Kidney capillary endothelial cell (primary cell): ENCODE data around the gene STX10.
A peak's percentile ranks its signal among the peaks of the same experiment; 100 is the strongest.

Experiments
- DNase-seq: peaks from one replicate; pipeline ENCODE4 v3.0.0-alpha.2; 2018; ENCODE audit warnings: low spot score

STX10 gene

DNA sequence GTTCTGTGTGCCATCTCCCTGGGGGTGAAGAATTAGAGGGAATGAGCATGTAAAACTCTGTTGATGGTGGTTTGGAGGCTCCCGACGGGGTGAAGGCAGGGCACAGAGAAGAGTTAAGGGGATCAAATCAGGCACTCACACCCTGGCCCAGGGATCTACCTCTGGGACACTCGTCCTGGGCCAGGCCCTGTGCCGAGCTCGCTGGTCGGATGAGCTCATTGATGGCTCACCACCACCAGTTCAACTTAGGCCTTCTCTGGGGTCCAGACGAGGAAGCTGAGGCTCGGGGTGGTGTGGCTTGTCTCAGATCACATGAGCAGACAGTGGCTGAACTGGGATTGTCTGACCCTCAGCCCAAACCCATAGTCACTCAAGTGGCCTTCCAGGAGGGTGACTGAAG lies 30.5 kb downstream of the STX10 start:
- no peak for DNase-seq

DNA sequence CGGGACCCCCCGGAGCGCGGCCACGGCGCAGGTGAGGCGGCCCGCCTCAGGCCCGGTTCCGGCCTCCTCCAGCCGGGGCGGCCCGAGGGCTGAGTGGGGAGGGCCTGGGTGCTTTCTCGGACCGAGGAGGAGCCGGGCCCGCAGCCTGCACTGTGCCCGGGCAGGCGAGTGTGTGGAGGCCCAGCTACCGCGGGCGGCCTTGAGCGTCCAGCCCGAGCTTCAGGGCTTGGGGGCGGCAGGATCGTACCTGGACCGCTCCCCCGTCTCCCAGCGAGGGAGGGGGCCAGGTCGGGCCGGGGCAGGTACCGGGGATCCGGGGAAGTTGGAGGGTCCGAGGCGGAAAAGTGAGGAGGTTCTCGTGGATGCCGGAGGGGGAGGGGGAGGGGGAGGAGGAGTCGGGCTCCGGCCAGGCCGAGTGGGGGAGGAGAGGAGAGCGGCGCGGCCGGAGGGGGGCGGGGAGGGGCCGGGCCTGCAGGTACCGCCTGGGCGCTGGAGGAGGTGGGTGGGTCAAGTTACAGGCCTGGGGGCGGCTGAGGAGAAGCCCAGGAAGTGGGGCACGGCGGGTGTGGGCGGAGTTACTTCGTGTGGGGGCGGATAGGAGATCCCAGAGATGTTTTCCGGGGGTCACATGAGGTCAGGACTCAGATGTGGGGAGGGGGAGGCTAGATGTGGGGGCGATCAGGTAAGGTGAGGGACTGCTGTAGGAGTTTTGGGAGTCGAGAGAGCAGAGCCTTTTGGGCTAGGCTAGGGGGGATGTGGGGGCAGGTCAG lies 31.6 kb downstream of the STX10 start:
- no peak for DNase-seq

DNA sequence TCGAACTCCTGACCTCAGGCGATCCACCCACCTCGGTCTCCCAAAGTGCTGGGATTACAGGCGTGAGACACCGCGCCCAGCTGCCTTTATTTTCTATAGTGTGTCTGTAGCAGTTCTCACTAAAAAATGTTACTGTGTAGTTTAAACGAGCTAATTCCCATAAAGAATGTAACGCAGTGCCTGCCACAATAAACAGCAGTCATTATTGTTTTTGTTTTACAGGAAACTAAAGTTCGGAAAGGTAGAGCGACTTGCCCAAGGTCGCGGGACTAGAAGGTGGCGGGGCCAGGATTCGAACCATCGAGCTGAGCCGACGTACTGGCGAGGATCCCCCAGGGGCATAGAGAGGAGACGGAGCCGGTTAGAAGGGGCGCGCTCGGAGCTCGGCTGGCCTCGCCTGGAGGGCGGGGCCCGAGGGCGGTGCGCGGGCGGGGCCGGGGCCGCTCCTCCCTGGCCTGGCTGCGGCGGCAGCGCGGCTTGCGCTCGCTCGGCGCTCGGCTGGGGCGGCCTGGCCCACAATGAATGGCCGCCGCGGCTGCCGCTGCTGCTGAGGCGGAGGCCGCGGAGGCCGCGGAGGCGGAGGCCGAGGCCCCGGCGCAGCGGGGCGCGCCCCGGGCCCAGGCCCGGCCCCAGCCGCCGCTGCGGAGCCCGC lies 32.3 kb downstream of the STX10 start, which contains the start of gene NACC1:
Gene NACC1, plus strand, starts transcription at position 493 of the 652 bp plus-strand sequence. CDS start 16,944 bp downstream, outside the sequence.
- DNase-seq = peak; percentile 87

DNA sequence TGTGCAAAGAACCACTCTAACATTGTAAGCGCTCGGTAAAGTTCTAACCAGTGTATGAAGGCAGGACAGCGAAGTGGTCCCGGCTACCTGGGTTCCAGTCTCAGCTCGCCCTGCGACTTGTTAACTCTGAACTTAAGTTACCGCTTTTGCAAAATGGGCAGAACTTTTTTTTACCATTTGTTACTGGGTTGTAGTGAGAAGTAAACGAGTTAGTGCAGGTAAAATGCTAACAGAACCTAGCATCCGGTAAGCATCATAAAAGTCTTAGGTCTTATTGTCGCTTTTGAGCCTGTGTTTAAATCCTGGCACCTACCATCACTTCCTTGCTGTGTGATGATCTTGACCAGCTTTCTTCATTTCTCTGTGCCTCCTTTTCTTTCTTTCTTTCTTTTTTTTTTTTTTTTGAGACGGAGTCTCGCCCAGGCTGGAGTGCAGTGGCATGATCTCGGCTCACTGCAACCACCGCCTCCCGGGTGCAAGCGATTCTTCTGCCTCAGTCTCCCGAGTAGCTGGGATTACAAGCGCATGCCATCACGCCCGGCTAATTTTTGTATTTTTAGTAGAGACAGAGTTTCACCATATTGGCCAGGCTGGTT lies 32.9 kb downstream of the STX10 start:
- DNase-seq = no peak

DNA sequence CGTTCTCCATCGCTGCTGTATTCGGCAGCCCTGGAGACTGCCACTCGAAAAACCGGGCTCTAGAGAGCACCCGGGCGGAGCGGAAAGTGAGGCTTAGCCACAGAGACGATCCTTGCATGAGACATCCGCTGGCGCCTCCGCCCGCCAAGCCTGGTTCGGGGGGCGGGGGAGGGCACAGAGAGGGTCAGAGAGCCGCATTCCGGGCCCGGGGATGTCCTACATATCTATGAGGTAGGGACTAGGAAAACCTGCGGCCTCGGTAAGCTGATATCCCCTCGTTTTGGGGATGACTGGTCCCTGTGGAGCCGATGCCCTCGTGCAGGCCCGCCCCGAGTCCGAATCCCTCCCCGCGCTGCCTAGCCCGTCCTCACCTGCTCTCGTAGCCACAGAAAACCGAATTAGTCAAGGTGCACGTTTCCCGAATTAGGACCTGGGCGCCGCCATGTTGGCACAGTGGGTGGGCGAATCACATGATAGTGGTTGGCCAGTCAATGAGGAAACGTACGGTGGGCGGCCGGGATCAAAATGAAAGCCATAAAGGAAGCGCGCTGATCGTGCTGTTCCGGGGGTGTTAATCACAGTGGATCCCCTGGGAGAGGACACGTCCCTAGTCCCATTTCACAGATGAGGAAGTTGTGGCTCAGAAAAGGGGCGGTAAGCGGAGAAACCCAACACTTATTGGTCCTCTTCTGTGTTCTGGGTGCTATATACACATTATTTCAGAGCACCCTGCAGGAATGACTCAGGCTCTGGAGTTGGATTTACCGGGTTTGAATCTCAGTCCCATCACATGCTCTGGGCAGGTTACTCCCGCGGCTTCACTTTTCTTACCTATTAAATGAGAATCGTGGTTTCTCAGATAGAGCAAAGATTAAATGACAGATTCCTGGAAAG lies 33.6 kb downstream of the STX10 start, which contains the start of gene TRMT1:
Gene TRMT1, minus strand, starts transcription at position 459 of the 894 bp plus-strand sequence. Its CDS starts 341 bp downstream, at position 118.
- peak; percentile 93 for DNase-seq

DNA sequence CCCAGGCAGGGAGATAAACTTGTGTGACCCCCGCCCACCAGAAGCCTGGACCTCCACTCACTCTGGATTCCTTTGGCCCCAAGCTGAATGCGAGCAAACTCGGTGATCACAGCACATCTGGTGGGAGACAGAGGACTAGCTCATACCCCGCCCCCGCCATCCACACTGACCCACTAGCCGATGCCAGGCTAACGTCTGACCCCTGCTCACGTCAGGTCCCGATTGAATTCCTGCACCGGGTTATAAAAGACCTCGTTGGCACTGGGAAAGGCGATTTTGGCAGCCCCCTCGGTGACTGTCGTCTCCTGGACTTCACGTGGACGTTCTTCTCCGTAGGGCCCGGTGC lies 34.3 kb downstream of the STX10 start:
- DNase-seq = no peak

DNA sequence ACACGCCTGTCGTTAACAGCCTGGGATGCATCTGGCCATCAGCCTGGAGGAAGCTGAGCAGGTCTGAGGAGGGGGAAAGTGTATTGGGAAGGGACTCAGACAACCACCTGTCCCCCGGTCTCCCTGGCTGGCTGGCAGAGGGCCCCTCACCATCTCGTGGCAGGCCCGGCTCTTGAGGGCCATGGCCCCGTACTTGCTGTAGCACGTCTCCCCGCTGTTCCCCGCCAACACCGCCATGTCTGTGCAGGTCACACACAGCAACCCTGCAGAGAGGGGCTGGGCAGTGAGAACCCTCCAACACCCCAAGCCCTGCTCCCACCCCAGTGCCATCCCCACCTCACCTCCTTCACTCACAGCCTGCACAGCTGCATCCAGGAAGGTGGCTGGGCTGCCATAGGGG lies 37.6 kb downstream of the STX10 start:
- DNase-seq = no peak

DNA sequence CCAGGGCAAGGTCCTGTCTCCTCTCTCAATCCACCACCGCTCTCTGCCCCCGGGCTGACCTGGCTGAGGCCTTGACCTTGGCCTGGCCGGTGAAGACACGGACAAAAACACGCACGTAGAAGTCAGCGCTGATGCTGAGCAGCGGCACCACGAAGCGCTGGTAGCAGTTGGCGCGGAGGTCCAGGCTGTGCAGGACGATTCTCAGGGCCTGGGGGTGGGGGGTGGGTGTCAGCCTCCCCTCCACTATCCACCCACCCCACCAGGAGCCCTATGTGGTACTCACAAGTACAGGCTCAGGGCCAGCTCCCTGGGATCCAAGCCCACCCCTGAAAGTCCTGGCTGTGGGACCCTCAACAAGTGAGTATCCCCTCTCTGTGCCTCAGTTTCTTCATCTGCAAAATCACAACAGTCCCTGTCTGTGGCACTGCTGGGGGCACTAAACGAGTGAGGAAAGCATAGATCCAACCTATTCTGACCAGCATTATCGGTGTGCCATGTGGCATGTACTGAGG lies 40.0 kb downstream of the STX10 start:
- no peak for DNase-seq

DNA sequence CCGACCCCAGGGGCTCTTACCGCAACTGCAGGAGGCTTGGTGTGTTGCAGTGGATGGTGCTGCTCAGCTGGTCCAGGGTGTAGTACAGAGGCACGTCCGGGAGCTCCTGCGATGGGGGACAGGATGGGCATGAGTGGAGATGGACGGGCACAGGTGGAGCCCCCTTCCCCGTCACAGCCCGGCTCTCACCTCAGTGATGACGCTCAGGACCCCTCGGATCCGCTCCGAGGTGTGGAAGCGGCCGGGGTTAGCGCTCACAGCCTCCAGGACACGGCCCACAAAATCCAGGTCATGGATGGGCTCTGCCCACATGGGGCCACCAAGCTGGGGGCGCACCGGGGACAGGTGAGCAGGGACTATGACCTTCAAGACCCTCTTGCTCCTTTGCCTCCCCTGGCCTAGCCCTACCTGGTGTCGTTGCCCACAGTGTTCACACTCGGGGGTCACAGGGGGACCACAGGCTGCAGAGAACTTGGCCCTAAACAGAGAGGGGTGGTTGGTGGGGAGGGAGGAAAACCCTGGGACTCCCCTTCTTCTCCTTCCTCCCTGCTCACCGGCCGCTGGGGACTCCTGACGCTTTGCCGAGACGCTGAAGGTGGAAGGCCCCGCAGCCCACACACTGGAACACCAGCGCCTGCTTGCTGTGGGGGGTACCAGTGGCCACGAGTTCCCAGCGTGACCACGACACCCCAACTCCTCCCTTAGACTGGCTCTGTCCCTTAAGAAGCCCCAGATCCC lies 40.6 kb downstream of the STX10 start:
- DNase-seq = no peak

DNA sequence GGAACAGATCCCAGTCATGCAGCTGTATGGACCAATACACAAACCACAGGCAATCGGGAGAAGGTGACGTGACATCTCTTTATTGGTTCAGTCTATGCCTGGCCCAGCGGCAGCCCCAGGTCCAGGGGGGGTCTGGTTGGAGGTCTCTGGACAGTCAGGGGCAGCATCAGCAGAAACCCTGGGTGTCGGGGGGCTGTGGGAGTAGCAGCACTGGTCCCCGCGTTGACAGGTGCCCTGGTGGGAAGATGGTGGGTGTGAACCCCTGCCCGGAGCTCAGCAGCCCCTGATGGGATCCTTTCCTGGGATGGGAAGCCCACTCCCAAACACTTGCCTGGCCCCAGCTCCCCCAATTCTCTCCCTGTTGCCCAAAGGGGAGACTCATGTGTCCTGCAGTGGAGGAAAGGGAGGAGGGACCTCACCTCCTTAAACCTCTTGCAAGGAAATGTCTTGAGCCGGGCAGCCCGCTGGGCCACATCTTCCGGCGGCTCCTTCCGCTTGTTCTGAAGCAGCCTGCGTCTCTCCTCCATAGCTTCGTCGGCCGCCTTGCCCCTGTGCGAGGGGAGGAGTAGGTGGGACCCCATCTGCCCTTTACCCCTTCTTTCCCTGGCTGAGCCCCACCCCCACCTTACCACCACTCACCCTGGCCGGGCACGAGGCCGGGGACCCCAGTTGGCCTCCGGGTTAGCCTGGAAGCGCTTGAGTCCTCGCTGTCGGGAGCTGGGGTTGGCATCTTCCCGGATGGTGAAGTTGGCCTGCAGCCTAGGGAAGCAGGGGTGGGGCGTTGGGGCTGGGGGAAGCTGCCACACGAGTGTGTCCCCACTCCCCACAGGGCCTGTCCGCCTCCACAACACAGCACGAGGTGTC lies 45.1 kb downstream of the STX10 start:
- no peak for DNase-seq

DNA sequence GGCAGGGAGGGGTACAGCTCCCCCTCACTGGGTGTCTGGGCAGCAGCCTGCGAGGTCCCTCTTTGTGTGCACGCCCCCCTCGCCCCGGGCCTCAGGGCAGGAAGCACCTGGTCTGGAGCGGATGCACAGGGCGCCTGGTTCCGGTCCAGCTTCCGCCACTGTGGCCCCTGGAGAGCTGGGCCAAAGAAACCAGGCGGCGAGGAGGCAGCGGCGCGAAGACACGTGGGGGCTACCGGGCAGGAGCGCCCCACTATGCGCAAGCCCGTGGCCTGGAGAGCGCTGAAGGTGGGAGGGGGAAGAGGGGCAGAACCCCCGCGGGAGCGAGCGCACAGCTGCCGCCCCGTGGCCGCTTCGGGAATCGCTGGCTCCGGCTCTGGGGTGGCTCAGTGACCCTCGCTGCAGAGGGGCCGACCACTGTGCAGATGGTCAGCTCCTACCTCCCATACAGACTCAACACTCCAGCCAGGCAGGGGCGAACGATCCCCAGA lies 45.8 kb downstream of the STX10 start:
- peak; percentile 88 for DNase-seq

DNA sequence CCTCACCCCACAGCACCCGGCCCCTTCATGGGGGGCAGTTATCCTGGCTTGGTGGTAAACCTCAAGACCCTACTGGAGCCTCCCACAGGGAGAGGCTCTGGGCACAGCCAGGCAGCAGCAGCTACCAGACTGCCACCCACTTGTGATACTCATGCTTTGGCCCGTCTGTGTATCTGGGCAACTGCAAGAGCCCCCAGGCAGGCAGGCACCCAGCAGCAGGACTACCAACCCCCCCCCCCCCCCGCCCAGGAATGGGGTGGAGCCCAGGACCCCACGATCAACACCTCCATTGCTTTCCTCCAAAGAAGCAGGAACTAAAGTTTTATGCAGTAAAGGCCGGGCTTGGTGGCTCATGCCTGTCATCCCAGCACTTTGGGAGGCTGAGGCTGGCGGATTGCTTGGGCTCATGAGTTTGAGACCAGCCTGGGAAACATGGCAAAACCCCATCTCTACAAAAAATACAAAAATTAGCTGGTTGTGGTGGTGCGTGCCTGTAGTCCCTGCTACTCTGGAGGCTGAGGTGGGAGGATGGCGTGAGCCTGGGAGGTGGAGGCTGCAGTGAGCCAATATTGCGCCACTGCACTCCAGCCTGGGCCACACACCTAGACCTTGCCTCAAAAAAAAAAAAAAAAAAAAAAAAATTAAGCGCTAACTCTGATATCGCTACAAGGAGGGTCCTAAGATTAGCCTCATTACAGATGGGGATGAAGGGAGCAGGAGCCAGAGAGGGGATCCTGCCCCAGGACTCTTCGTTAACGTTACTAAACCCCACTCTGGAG lies 46.4 kb downstream of the STX10 start:
- DNase-seq = no peak

DNA sequence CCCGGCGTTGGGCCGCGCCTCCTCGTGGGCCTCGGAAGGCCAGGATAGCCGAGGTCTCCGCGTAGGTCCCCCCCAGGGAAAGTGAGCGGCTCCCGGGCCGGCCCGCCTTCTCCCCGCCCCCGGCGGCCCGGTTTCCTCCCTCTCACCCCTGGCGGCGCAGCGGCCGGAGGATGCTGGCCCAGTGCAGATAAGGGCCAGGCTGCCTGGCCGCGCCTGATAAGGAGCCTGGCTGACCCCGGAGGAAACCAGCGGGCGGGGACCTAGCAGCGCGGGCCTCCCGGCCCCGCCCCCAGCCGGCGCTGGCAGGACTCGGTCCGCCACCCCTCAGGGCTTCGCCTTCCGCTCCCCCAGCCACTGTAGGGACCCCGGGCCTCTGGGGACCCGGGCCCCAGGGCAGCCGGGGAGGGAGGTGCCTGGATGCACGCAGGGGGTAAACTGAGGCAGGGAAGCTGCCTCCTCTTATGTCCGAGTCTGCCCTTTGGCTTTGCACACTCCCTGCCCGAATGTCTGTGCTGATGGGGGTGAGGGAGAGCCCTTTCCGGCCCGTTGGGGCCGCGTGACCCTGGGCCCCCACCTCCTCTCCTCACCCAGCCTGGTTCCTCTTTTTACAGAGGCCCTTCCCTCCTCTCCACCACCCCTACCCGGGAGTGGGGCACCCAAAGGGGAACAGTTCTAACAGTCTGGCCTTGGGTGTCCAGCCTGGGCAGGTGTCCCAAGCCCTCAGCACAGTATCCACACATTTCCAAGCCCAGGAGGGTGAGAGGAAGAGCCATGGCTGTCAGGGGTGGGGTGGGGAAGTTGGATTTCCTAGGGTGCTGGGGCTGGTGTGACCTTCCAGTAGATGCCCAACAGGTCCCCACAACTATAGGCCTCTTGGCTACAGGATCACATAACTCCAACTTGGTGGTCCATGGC lies 47.3 kb downstream of the STX10 start, which contains the start of gene LYL1:
Gene LYL1, minus strand, starts transcription at position 193 of the 915 bp plus-strand sequence. CDS start 1,687 bp downstream, outside the sequence.
- DNase-seq = peak; percentile 91

DNA sequence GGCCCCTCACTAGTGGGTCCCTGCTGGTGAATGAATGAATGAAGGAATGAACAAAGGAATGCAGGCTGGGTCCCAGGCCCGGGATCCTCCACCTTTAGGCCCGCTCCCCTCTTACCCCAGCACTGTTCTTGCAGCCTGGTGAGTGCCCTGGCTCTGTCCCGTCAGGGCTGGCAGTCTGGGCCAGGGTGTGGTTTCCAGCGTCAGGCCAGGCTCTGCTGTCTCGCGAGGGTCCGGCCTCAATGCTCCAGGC lies 47.8 kb downstream of the STX10 start:
- DNase-seq = no peak

DNA sequence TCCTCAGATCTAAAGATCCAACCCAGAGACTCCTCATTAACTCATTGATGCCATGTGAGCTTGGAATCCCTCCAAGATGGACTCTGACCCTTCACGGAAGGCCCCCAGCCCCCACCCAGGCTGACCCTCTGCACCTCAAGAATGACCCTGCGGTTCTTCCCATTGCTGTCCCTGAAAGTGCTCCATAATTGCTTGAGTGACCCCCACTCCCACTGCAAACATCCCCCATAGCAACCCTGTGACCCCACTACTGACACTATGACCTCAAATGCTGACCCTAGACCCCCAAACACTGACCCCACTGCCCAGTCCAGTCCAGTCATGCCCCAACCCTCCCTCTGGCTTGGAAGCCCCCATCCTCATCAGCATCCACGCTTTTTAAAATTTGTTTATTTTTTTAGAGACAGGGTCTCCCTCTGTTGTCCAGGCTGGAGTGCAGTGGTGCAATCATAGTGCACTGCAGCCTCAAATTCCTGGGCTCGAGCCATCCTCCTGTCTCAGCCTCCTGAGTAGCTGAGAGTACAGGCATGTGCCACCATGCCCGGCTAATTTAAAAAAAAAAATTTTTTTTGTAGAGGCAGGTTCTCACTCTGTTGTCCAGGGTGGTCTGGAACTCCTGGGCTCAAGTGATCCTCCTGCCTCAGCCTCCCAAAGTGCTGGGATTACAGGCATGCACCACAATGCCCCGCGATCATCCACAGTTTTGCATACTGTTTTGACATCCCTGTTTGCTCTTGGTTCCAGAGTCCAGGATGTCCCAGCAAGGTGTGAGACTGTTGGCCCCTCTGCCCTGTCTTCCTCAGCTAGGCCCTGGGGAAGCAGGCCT lies 48.4 kb downstream of the STX10 start:
- DNase-seq = no peak

DNA sequence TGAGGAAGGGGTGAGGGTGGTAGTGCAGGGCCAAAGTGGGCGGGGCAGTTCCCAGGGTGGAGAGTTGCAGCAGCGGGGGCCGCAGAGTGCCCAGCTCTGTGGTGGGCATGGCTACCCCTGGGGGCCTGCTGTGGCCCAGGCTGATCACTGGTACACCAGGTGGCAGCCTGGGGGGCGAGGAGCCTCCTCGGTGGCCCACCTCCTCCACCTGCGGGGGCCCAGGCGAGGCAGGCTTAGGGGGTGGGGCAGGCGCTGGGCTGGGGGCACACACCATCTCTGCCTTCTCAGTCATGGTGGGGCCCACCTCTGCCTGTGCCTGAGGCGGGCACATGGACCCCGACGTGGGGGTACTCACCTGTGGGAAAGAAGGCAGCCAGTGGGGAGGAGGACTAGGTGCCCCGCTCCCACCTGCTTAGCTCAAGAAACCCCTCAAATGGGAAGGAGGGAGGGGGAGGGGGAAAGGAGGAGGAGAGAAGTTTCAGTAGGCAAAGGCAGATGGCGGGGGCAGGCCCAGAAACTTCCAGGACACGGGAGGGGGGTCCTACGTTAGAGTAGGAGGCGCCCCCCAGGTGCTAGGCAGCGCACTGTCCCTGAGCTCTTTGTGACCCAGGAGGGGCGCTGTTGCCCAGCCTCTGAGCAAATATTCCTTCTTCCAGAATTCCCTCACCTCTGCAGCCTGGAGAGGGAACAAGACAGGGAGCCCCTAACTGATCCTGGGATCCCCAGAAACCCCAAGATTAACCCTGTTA lies 49.2 kb downstream of the STX10 start:
- DNase-seq = no peak
